ENCODE measurements around the gene HOXA3. TPM values are rescaled to one million over a fixed set of nuclear protein-coding genes. Genes with fewer than 3 reads are reported as not detected.
A peak's percentile ranks its signal among the peaks of the same experiment; 100 is the strongest.

Gene HOXA3
- total RNA-seq, 4 donors from 2014 or later: 3.6 to 8.7 (median 6.6) TPM

DNA sequence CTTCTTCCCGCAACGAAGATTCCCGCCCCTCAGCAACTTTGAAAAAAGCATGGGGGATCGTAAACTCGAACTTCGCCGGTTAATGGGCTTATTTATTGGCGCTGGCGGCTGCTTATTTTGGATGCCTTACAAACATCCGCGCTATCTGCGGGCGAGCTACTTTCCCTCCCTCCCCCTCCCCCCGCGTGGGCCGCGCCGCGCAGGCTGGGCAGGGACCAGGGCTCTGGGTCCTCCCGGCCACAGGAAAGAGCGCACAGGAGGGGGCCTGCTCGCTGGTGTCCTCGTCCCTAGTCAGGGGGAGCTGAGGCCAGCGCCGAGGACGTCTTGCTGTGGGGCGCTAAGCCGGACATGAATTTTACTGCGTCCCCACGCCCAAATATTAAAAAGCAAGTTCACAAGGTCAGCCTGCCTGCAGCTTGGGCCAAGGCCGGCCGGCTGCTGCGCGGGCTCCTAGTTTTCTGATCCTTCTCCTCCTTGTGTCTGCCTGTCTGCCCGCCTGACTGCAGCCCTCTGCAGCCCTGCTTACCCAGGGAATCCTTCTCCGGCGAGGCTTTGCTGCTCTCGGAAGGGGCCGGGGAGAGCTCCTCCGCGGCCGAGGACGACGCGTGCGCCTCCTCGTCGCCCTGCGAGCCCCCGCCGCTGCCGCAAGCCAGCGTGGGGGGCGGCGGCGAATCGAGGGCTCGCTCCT lies 20.6 kb upstream of the HOXA3 start:
- intact Hi-C loops (cut with DNase I): no loop called here
- 7 to 17% methylated on average over 11 to 17 of the region's 58 CpGs for WGBS, 2 donors
- Histone ChIP-seq H3K36me3 (no peaks in the 10 kb centered on the region), H3K4me3 (peak overlapping the region; percentile 19 to 70 (median 46)), H3K27ac (no peak overlapping the region), H3K4me1 (peaks cover 29 to 57% (median 34%) of the 10 kb centered on the region in 3 donors), H3K9me3 (no peaks in the 10 kb centered on the region), H3K27me3 (peaks cover 54 to 100% (median 70%) of the 10 kb centered on the region in 4 donors)
- no peak for DNase-seq
- TF ChIP-seq POLR2A (IDR thresholded peaks at IDR 0.05): no peak
- TF ChIP-seq, protein P1, sequence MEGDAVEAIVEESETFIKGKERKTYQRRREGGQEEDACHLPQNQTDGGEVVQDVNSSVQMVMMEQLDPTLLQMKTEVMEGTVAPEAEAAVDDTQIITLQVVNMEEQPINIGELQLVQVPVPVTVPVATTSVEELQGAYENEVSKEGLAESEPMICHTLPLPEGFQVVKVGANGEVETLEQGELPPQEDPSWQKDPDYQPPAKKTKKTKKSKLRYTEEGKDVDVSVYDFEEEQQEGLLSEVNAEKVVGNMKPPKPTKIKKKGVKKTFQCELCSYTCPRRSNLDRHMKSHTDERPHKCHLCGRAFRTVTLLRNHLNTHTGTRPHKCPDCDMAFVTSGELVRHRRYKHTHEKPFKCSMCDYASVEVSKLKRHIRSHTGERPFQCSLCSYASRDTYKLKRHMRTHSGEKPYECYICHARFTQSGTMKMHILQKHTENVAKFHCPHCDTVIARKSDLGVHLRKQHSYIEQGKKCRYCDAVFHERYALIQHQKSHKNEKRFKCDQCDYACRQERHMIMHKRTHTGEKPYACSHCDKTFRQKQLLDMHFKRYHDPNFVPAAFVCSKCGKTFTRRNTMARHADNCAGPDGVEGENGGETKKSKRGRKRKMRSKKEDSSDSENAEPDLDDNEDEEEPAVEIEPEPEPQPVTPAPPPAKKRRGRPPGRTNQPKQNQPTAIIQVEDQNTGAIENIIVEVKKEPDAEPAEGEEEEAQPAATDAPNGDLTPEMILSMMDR (IDR thresholded peaks at IDR 0.05): no peak

DNA sequence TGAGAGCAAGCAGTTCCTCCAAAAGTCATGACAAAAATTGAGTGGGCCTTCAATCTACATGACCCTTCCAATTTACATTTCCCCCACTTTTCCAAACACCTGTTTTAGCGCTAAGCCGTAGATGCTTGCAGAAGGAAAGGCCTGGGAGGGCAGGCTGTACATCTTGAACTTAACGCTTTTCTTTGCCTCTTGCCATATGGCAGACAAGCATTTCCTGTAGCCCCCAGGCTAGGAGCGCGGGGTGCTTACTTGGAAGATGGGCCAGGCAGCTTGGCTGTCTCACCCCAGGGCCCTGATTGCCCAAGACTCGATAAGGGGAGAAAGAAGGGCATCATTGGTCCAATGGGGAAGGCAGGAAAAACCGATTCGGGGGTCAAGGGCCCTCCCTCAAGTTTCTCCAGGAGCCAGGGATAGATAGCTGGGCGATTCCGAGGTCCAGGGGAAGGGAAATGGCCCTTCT lies 20.0 kb upstream of the HOXA3 start:
- Histone ChIP-seq H3K9me3 (no peaks in the 10 kb centered on the region), H3K27me3 (peaks cover 54 to 100% (median 77%) of the 10 kb centered on the region in 4 donors), H3K4me3 (peak overlapping the region in 1 of 4 donors; percentile 70), H3K27ac (no peak overlapping the region), H3K36me3 (no peaks in the 10 kb centered on the region), H3K4me1 (peaks cover 29 to 57% (median 34%) of the 10 kb centered on the region in 3 donors)
- TF ChIP-seq, protein P1 (IDR thresholded peaks at IDR 0.05): no peak
- no peak for DNase-seq
- WGBS, 2 donors: 0 to 38% methylated on average over 4 to 6 of the region's 10 CpGs
- intact Hi-C loops (cut with DNase I): no loop called here

DNA sequence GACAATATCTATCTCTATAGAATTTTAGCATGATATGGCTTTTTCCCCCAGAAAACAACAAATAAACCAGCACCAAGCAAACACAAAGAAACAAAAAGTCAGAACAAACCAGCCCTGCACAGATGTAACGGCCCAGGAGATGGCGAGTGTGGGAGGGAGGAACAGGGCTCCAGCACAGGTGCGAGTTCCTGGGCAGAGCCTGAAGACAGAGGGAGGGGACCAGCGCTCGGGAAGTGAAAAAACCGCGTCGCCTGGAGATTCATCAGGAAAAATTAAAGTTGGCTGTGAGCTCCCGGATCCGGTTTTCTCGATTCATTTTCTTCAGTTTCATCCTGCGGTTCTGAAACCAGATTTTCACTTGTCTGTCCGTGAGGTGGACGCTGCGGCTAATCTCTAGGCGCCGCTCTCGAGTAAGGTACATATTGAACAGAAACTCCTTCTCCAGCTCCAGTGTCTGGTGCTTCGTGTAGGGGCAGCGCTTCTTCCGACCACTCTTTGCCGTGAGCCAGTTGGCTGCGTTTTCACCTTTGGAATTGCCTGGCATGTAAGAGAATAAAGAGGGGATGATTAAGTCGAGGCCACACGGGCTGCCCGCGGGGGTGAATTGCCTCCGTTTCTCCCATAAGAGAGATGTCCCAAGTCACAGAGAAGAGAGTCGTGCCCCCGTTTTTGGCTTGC lies 19.4 kb upstream of the HOXA3 start:
- intact Hi-C loops (cut with DNase I): no loop called here
- TF ChIP-seq POLR2A (IDR thresholded peaks at IDR 0.05): no peak
- TF ChIP-seq, protein P1 (IDR thresholded peaks at IDR 0.05): no peak
- H3K9me3 ChIP-seq: no peaks in the 10 kb centered on the region
- no peak for DNase-seq
- H3K36me3 ChIP-seq: no peaks in the 10 kb centered on the region
- peaks cover 29 to 62% (median 34%) of the 10 kb centered on the region in 3 donors for H3K4me1 ChIP-seq
- H3K4me3 ChIP-seq: peak overlapping the region in 1 of 4 donors; percentile 12
- peaks cover 54 to 100% (median 82%) of the 10 kb centered on the region in 4 donors for H3K27me3 ChIP-seq
- H3K27ac ChIP-seq: no peak overlapping the region
- WGBS, 2 donors: 3 to 7% methylated on average over 19 to 29 of the region's 30 CpGs

DNA sequence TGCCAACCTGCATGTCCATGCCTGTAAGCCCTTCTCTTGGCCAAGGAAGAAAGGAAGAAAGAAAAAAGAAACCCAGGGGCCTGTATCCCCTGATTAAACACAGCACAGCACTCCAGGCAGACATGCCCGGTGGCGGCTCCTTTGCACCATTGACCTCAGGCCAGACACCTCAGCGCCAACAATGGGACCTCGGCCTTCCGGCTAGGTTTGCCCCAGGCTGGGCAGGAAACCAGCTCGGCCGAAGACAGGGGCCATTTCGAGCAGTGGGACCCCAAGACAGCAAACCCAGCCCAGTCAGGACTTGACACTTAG lies 18.9 kb upstream of the HOXA3 start:
- H3K4me3 ChIP-seq: no peak overlapping the region
- TF ChIP-seq, protein P1 (IDR thresholded peaks at IDR 0.05): no peak
- no peak for TF ChIP-seq POLR2A (IDR thresholded peaks at IDR 0.05)

More for the DNA sequence above, 18.9 kb upstream of the HOXA3 start:
- peaks cover 29 to 67% (median 37%) of the 10 kb centered on the region in 3 donors for H3K4me1 ChIP-seq
- no peak for DNase-seq
- 11 to 17% methylated on average over 2 to 4 of the region's 8 CpGs for WGBS, 2 donors
- intact Hi-C loops (cut with DNase I): no loop called here
- peaks cover 57 to 100% (median 84%) of the 10 kb centered on the region in 4 donors for H3K27me3 ChIP-seq
- no peak overlapping the region for H3K27ac ChIP-seq
- no peaks in the 10 kb centered on the region for H3K9me3 ChIP-seq
- no peaks in the 10 kb centered on the region for H3K36me3 ChIP-seq

All from esophagus squamous epithelium (tissue), 5 donors.